NT2/D1 (cell line): Measurements from ENCODE around the gene PTPRF.

Experiments used
- SUZ12 ChIP-seq: IDR thresholded peaks from 2 replicates; pipeline ENCODE4 v1.6.1; 2011; ENCODE audit not compliant: insufficient read length, insufficient read depth; ENCODE audit errors: extremely low read depth
- YY1 ChIP-seq: IDR thresholded peaks from 2 replicates; pipeline ENCODE4 v1.6.1; 2011; ENCODE audit not compliant: insufficient read length, insufficient read depth
- ZNF274 ChIP-seq: IDR thresholded peaks from 2 replicates; pipeline ENCODE4 v1.6.1; 2011; ENCODE audit warnings: mild to moderate bottlenecking, low read depth, low read length

- no peak for TF ChIP-seq SUZ12
- no peak for TF ChIP-seq YY1
- no peak for TF ChIP-seq ZNF274
These were observed 3.4 kb upstream of the PTPRF start for GRCh38 chr1:43527111-43527878.
